NCI-H2196 treated with DMSO at 0.1 percent for 48 hours (cell line): ENCODE measurements around the gene ERC1.

Source experiments
- DNase-seq: peaks from one replicate; lab custom pipeline; 2025; ENCODE audit not compliant: unreplicated experiment; lab: John Stamatoyannopoulos, UW

The ERC1 gene

GRCh38 chr12:1467710-1468109, 476.7 kb downstream of the ERC1 start:
- DNase-seq, result no peak

DNA sequence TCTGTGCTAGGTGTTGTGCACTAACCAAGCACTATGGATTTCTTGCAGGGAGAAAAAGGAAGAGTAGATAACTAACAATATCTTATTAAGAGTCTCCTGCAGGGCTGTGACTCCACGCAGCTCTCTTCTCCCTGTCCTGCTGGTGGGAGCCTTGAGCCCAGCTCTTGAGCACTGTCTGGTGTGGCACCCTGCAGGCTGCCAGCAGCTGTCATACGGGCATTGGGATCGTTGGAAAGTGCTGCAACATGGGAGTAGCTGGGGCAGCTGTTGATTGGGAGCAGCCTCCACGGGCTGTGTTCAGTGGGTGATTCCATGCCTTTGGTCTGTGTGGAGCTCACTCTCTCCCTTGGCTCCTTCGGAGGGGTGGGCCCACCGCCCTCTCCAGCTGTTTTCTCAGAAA, 478.0 kb downstream of the ERC1 start:
- no peak for DNase-seq

- no peak for DNase-seq
Observed at GRCh38 chr12:1470051-1470450, 479.0 kb downstream of the ERC1 start.

DNA sequence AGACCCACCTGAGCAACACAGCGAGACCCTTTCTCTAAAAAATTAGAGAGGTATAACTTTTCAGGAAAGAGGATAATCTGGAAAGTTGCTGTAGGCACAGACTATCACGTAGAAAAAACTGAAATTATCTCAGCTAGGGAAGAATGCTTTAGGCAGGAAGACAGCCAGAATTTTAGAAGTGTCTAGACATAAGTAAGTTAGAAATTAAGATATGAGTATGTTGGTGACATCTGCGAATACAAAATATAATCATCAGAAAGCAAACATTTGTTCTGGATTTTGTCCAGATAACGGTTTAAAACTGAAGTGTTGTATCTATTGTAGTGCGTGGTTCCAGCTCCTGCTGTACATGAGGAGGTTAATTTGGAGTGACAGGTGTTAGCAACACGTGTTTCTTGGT, 480.2 kb downstream of the ERC1 start:
- no peak for DNase-seq

- DNase-seq, result no peak
Observed at GRCh38 chr12:1473418-1473817, 482.4 kb downstream of the ERC1 start.

- DNase-seq, result no peak
Observed at GRCh38 chr12:1474041-1474573, 483.1 kb downstream of the ERC1 start.

- no peak for DNase-seq
Observed at GRCh38 chr12:1474574-1475153, 483.6 kb downstream of the ERC1 start.

DNA sequence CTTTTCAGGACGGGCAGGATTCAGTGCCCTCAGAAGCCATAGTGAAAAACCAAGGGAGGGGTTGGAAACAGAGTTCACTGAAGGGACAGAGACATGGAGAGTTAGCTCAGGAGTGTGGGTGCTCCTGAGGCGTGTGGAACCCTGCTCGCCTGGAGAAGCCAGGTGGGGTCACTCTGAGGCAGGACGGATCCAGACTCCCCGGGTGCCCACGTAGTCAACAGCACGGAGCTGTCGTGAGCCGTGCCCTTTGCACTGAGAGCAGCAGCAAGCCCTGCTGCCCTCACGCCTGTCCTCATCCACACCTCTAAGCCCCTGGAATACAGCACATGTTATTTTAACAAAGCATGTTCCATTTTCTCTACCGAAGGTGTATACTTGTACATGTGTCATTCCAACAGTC, 488.6 kb downstream of the ERC1 start:
- DNase-seq, result no peak

GRCh38 chr12:1481326-1481725, 490.3 kb downstream of the ERC1 start:
- no peak for DNase-seq

DNA sequence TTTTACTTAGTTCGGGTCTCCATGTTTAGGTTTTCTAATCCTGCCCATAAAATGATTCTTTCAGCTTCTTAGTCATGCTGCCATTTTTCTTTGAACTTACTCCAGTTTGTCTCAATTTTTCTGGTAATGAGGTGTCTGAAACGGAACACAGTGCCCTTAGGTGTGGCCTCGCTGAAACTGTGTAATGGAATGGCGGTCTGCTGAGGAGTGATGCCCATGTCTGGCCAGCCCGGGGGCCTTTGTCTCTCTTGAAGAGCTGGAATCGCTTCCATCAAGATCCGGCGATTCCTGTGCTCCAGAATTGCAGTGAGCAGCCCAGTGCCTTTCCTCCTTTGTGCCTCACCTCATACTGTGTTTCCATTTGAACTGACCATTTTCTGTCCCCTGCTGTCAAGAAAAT, 490.9 kb downstream of the ERC1 start:
- no peak for DNase-seq

DNA sequence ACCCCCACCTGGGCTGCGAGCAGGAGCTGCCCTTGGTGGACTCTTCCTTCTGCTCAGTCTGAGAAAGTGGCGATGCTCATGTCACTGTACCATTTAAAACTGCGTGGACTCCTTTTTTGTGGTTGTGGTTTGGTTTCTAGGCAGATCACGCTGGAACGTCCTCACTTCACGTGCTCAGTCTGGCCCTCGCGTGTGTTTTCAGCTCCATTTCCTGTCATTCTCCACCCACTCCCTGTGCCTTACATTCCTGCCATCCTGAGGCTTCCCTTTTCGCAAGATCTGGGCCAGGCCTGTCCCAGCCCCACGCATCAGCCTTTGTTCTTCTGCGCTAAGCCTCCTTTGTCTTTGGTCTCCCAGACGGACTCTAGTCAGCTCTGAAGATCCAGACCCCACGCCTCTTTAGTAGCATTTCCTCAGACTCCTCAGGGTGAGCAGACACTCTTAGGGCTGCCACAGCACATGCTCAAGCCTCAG, 497.9 kb downstream of the ERC1 start:
- DNase-seq, result no peak

DNA sequence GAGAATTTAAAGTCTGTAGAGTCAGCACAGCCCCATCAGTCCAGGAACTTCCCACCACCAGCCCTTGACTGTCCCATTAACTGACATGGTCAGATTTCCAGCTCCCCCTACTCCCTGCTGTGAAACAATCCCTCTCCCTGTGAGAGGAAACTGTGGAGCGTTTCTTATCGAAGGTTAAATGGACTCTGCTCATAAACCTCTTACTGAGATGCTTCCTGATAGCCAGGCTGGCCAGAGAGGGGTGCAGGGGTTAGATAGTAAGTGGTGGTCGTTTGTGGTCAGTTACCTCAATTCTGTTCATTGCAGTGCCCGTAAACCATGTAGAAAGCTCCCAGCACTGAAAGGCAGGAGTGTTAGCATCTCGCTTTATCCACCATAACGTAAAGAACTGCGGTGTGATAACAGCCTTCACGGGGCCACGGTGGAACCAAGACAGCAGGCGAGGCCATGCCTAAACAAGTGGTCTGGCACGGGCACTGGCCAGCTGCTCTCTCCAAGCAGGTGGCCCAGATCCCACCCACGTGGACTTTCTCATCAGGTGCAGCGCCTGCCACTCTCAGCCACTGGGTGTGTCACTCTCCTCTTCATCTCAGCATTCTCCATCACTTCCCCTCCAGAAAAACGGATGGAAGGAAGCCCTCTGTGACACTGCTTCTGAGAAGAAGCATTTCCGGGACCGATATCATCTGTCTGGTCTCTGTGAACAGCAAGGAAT, 501.1 kb downstream of the ERC1 start:
- no peak for DNase-seq

GRCh38 chr12:1493781-1494565, 502.9 kb downstream of the ERC1 start:
- no peak for DNase-seq

DNA sequence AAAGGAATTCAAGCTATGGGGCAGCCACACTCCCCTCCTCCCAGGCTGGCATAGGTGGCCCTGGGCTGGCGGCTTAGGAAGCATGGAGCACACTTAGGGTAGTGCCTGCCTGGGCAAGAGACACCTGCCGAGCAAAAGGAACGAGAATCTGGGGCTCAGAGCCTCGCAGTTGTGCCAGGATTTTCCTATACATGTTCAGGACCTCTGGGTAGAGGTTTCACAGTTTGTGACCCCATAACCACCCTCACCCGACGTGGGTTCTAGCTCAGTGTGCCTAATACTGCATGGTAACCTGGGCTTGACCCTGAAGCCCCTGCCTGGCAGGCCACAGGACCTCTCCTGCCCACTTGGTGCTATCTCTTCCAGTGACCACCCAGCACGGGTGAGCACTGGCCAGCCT, 503.8 kb downstream of the ERC1 start:
- no peak for DNase-seq

- DNase-seq, result no peak
Observed at GRCh38 chr12:1496162-1496900, 505.3 kb downstream of the ERC1 start.

DNA sequence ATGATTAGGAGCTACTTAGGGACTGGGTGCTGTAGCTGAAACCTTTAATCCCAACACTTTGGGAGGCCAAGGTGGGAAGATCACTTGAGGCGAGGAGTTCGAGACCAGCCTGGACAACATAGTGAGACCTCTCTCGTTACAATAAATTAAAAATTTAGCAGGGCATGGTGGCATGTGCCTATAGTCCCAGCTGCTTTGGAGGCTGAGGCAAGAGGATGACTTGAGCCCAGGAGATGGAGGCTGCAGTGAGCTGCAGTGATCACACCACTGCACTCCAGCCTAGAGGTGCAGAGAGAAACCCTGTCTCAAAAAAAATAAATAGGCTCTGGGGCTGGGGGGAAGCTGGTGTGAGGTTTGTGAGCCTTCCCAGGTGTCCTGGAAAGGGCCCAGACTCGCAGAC, 506.1 kb downstream of the ERC1 start:
- DNase-seq, result no peak

DNA sequence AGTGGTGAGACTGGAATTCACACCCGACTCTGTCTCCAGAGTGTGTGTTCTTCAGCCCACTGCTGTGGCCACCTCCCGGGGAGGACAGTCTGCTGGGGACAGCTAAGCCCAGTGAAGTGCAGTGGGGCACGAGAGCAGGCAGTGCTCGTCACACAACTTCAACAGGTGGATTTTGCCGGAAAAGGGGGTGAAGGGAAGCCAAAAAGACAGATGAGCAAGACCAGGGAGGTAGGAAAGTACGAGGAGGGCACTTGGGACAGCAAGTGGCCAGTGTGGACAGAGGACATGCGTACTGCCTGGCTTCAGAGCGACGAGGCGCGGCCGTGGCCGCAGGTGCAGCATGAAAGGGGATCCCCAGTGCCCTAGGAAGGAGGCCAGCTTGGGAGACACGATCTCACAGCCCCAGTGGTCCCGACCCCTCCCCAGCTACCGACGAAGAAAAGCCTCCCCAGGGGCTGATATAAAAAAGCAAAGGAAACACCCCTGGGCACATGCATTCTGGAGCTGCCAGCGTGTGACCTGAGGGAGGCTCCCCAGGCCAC, 507.2 kb downstream of the ERC1 start:
- no peak for DNase-seq

DNA sequence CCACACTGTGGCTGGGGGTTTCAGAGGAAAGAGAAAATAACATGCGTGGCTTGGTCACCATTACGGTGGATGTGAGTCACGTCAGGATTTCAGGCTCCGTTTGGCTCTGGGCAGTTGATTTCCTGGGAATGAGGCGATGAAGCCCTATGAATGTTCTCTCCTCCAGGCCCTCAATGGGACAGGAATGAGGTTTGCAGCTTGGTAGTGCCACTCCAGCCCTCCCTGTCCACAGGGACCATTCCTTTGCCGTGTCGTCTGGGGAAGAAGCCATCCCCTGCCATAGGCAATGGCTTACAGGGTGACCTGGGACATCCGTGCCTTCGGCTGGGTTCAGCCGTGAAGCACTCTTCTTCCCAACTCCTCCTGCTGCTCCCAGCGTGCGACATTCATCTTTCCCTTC, 508.3 kb downstream of the ERC1 start:
- DNase-seq, result no peak

DNA sequence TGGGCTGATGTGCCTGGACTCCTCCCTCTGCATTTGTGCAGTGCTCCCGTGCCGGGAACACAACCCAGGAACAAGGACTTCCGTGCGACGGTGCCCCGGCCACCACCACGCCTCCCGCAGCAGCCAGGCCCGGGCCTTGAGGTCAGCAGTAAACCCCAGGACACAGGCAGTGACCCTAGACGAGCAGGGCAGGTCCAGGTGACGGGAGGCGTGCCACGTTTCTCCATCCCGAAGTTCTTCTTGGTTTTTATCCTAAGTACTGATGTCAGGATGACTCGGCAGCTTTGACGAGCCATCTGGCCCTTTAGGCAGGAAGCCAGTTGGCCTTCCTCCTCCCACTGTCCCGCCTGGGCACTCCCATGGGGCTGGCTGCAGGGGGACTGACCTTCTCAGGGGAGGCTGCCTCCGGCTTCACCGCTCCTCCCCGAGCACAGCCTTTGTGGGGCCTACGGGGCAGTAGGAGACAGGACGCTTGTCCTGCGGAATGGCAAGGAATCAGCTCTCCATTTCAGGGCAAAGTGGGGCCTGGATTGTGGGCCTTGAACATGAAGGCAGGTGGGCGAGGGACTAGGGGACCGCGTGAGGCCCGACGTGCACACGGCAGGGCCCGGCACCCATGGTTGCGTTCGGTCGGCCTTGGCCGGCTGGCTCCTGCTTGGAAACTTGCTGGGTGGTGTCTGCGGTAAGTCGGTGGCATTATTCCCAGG, 509.2 kb downstream of the ERC1 start:
- no peak for DNase-seq

- no peak for DNase-seq
Observed at GRCh38 chr12:1501001-1501400, 510.0 kb downstream of the ERC1 start.
